T47D (cell line): ENCODE results near the gene ENC1.

ENCODE experiments used
- DNase-seq, 2 experiments: peaks; one replicate each; pipeline versions ENCODE4 v3.0.0 to v3.0.0-alpha.2; 2011 to 2012; ENCODE audit warnings: low read depth in 1 of 2, low spot score in 1 of 2
- JUND ChIP-seq: IDR thresholded peaks from 2 replicates; pipeline ENCODE4 v1.6.1; 2012; ENCODE audit warnings: low read depth
- in situ Hi-C: cut with HindIII; loops from 2 replicates; pipeline ENCODE4 v1.10.0; 2016; ENCODE audit warnings: low sequenced_read_pairs, low pct_unique_long_range_greater_than_20kb

ENC1 gene

DNA sequence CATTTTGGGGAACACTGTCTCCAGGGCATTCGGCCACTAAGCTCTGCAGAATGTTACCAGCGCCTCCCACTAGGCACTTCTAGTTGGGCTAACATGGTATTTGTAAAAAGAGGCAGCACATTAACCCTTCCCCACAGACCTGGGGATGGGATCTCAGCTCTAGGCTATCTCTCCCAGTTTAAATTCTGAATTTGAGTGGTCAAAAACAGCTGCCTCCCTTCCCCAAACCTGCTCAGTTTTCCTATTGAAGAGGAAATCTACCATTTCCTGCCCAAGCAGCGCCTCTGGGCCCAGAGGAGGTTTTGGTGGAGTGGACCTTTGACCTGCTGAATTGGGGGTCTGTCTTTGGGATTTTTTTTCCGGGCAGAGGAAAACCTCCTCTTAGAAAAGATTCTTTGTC lies 53.2 kb downstream of the ENC1 start:
- in situ Hi-C loops, result no loop called here
- no peak for TF ChIP-seq JUND
- DNase-seq, result no peak

DNA sequence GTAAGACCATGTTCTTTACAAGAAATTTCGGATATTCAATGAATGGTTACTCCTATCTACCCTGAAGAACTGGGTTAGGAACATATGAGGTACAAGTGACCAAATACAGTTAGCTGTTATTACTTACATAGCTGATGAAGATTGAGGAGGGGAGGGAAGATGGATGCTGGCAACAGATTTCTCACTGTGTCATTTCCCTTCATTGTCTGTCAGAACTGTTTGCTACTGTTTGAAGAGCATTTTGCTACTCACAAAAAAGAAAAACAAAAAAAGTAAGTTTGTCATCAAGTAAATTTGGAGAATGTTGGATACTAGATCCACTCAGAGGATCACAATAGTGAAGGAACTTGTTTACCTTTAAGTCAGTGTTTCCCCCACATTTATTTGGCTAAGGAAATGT lies 53.7 kb downstream of the ENC1 start:
- in situ Hi-C loops, result no loop called here
- no peak for TF ChIP-seq JUND
- no peak for DNase-seq

DNA sequence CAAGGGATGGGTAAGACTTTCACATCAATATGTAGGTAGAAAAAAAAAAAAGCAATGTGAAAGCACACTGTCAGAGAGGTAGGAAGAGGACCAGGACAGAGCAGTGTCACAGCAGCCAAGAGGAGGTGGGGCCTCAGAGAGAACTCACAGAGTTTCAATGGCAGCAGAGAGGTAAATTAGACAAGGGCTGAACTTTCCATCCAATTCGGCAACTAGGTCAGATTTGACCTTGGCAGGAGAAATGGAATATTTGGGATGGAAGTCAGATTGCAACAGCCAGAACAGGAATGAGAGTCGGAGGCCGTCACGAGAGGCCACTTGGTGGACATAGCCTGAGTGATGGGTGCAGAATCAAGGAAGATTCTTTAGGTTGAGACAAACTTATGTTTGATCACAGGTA lies 57.7 kb downstream of the ENC1 start:
- no peak for TF ChIP-seq JUND
- in situ Hi-C loops, result no loop called here

DNA sequence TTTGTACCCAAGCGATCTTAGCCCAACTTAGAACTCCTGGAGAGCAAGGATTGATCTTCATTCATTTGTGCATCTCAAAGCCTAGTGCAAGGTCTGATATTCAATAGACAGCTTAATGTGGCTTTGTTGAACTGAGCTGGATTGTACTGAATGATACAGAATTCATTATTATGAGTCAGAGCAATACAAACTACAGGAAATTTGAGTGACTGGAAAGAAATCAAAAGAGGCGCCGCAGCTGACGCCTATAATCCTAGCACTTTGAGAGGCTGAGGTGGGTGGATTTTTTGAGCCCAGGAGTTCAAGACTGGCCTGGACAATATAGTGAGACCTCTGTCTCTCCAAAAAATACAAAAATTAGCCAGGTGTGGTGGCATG lies 58.6 kb downstream of the ENC1 start:
- no peak for TF ChIP-seq JUND
- in situ Hi-C loops, result no loop called here
- no peak for DNase-seq

More for the DNA sequence above, 57.7 kb downstream of the ENC1 start:
- DNase-seq, result no peak

DNA sequence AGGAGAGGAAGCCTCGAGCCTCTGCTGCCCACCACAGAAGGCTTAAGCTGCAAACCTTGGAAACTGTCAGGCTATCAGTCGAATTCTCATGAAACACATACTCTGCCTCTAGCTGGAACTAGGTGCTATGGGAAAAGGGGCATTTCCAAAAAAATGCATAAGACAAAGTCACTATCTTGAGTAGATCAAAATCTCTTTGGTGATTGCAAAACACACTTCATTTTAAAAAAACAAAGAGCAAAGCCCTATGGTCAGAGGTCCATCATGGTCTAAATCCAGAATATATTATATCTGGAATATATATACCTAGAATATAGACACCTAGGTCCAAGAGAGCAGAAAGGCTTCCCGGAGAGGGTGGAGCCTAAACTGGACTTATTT lies 59.8 kb downstream of the ENC1 start:
- in situ Hi-C loops, result no loop called here
- TF ChIP-seq JUND, result no peak
- no peak for DNase-seq

GRCh38 chr5:74579215-74579614 lies 61.3 kb downstream of the ENC1 start:
- in situ Hi-C loops, result no loop called here

GRCh38 chr5:74578356-74579044 lies 62.0 kb downstream of the ENC1 start:
- in situ Hi-C loops, result no loop called here
- TF ChIP-seq JUND, result no peak
- DNase-seq, result no peak

More at GRCh38 chr5:74579215-74579614, 61.3 kb downstream of the ENC1 start:
- TF ChIP-seq JUND, result no peak
- DNase-seq, result no peak
